Activated CD4-positive, alpha-beta T cell treated with anti-CD3 and anti-CD28 coated beads, Interleukin-2, amount 10 ng/mL, durations not matched to agents 7 days and 5 days (primary cell): Measurements from ENCODE around the gene SP1. TPM values are rescaled to one million over a fixed set of nuclear protein-coding genes. Genes with fewer than 3 reads are reported as not detected.
"Not testable (repeated sequence)": the region's sequence is repeated elsewhere in the genome, so short reads cannot be mapped to it uniquely, and the experiment has no call there.

Source experiments
- CTCF ChIA-PET: fragments of 350-600 bp; sonication (Branson Sonifier 250); formaldehyde crosslinking; loops from one replicate; lab custom pipeline; 2021; ENCODE audit warnings: antibody characterized with exemption; lab: Charles Lee
- POLR2A ChIA-PET: fragments of 350-600 bp; sonication (Branson Sonifier 250); formaldehyde crosslinking; loops from one replicate; lab custom pipeline; 2021; ENCODE audit warnings: antibody characterized with exemption; lab: Charles Lee
- DNase-seq: peaks from one replicate; pipeline ENCODE4 v3.0.0-alpha.2; 2020
- H3K27ac Mint-ChIP-seq: one replicate; pipeline ENCODE4 v1.8.0; 2021; ENCODE audit warnings: mild to moderate bottlenecking, moderate library complexity, mixed read lengths
- H3K27me3 Mint-ChIP-seq: one replicate; pipeline ENCODE4 v1.8.0; 2021; ENCODE audit warnings: mixed read lengths
- H3K36me3 Mint-ChIP-seq: one replicate; pipeline ENCODE4 v1.8.0; 2021; ENCODE audit warnings: low read depth, mixed read lengths
- H3K4me1 Mint-ChIP-seq: one replicate; pipeline ENCODE4 v1.8.0; 2021; ENCODE audit warnings: mixed read lengths
- H3K4me3 Mint-ChIP-seq: one replicate; pipeline ENCODE4 v1.8.0; 2021; ENCODE audit warnings: mild to moderate bottlenecking, moderate library complexity, mixed read lengths
- H3K9me3 Mint-ChIP-seq: one replicate; pipeline ENCODE4 v1.8.0; 2021; ENCODE audit warnings: mixed read lengths
- total RNA-seq, 2 experiments: library from RNA; stranded (reverse); gene quantifications; one replicate each; pipeline ENCODE4 v1.2.3, GENCODE V29; 2021

The SP1 gene
- total RNA-seq, 2 experiments from 2014 or later, result 94.8 to 99.3 TPM

DNA sequence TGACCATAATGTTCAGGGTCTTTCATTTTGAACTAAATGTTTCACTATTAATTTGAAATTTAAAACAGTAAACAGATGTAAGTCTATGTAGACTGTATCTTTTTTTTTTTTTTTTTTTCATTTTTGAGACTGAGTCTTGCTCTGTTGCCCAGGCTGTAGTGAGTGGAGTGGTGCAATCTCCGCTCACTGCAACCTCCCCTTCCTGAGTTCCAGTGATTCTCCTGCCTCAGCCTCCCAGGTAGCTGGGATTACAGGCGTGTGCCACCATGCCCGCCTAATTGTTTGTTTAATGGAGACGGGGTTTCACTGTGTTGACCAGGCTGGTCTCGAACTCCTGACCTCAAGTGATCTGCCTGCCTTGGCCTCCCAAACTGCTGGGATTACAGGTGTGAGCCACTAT lies 6.4 kb downstream of the SP1 start:
- CTCF ChIA-PET, result interaction anchor here (1.4 to 1.5 kb wide), 3 partner anchors 20 to 114 kb away, joined by 3 to 7 read pairs (median 4); partner anchors contain the start of genes AAAS and TARBP2
- Mint-ChIP-seq H3K4me1 (peaks cover 78% of the 10 kb centered on the region), H3K27ac (peak overlapping the region; percentile 1), H3K4me3 (peak overlapping the region; percentile 40), H3K36me3 (peaks cover 63% of the 10 kb centered on the region)
- not testable (repeated sequence) for H3K9me3 Mint-ChIP-seq, DNase-seq, H3K27me3 Mint-ChIP-seq
- POLR2A ChIA-PET, result interaction anchor here (1.0 kb wide), 1 partner anchor 15 kb away, joined by 3 read pairs; no protein-coding TSS in a partner anchor

GRCh38 chr12:53388932-53389331 lies 9.0 kb downstream of the SP1 start:
- Mint-ChIP-seq H3K4me1 (peaks cover 58% of the 10 kb centered on the region), H3K4me3 (no peak overlapping the region), H3K36me3 (peaks cover 42% of the 10 kb centered on the region), H3K9me3 (no peaks in the 10 kb centered on the region), H3K27me3 (no peaks in the 10 kb centered on the region), H3K27ac (no peak overlapping the region)
- ChIA-PET CTCF (interaction anchor here (0.9 to 1.3 kb wide), 2 partner anchors 28 kb away, joined by 3 read pairs; no protein-coding TSS in a partner anchor), POLR2A (interaction anchor here (0.6 to 0.8 kb wide), 2 partner anchors 25 to 199 kb away, joined by 3 read pairs; no protein-coding TSS in a partner anchor)
- DNase-seq, result no peak

DNA sequence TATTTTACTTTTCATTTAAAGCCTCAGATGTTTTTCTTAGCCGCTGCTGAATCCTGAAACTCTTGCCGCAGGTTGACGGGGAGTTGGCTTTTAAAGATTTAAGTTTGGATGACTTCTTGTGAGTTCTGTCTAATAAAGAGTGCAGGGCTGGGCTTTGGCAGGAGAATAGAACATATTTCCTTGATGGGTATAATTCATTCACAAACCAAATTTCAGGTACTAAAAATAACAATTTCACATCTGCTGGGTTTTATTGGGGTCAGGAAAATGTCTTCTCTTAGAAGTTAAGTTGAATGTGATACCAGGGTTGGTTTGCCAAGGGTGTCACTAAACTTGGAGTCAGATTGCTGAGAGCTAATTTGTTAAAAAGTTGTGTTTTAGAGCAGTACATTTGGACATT lies 9.7 kb downstream of the SP1 start:
- ChIA-PET CTCF (no interaction called here), POLR2A (no interaction called here)
- no peaks in the 10 kb centered on the region for H3K9me3 Mint-ChIP-seq
- peaks cover 51% of the 10 kb centered on the region for H3K4me1 Mint-ChIP-seq
- no peaks in the 10 kb centered on the region for H3K27me3 Mint-ChIP-seq
- peaks cover 35% of the 10 kb centered on the region for H3K36me3 Mint-ChIP-seq
- H3K27ac Mint-ChIP-seq, result peak overlapping the region; percentile 4
- DNase-seq, result no peak
- H3K4me3 Mint-ChIP-seq, result peak overlapping the region; percentile 3

GRCh38 chr12:53391724-53392123 lies 11.7 kb downstream of the SP1 start:
- ChIA-PET CTCF (interaction anchor here (0.6 kb wide), 1 partner anchor 172 kb away, joined by 3 read pairs; no protein-coding TSS in a partner anchor), POLR2A (no interaction called here)
- H3K9me3 Mint-ChIP-seq, result no peaks in the 10 kb centered on the region
- H3K4me1 Mint-ChIP-seq, result peaks cover 47% of the 10 kb centered on the region
- DNase-seq, result no peak
- H3K36me3 Mint-ChIP-seq, result peaks cover 29% of the 10 kb centered on the region
- H3K4me3 Mint-ChIP-seq, result no peak overlapping the region
- H3K27me3 Mint-ChIP-seq, result no peaks in the 10 kb centered on the region
- H3K27ac Mint-ChIP-seq, result no peak overlapping the region

DNA sequence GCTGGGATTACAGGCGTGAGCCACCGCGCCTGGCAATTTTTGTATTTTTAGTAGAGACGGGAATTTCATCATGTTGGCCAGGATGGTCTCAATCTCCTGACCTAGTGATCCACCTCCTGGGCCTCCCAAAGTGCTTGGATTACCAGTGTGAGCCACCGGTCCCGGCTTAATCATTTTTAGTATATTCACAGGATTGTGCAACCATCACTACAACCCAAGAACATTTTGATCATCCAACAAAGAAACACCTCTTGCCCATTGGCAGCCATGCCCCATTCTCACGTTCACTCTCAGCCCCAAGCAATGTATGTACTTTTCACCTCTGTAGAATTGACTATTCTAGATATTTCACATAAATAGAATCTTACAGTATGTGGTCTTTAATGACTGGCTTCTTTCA lies 19.9 kb downstream of the SP1 start:
- DNase-seq, result no peak
- H3K27ac Mint-ChIP-seq, result no peak overlapping the region
- H3K4me1 Mint-ChIP-seq, result peaks cover 16% of the 10 kb centered on the region
- CTCF ChIA-PET, result interaction anchor here (1.0 kb wide), 1 partner anchor 18 kb away, joined by 5 read pairs; no protein-coding TSS in a partner anchor
- no peak overlapping the region for H3K4me3 Mint-ChIP-seq
- no peaks in the 10 kb centered on the region for H3K9me3 Mint-ChIP-seq
- peaks cover 17% of the 10 kb centered on the region for H3K36me3 Mint-ChIP-seq
- POLR2A ChIA-PET, result no interaction called here
- no peaks in the 10 kb centered on the region for H3K27me3 Mint-ChIP-seq

GRCh38 chr12:53402351-53402750 lies 22.4 kb downstream of the SP1 start:
- H3K27me3 Mint-ChIP-seq, DNase-seq, H3K4me1 Mint-ChIP-seq, H3K9me3 Mint-ChIP-seq, POLR2A ChIA-PET, H3K4me3 Mint-ChIP-seq, H3K27ac Mint-ChIP-seq: not testable (repeated sequence)
- peaks cover 24% of the 10 kb centered on the region for H3K36me3 Mint-ChIP-seq
- CTCF ChIA-PET, result interaction anchor here (1.1 to 1.3 kb wide), 2 partner anchors 15 to 49 kb away, joined by 3 read pairs; no protein-coding TSS in a partner anchor

DNA sequence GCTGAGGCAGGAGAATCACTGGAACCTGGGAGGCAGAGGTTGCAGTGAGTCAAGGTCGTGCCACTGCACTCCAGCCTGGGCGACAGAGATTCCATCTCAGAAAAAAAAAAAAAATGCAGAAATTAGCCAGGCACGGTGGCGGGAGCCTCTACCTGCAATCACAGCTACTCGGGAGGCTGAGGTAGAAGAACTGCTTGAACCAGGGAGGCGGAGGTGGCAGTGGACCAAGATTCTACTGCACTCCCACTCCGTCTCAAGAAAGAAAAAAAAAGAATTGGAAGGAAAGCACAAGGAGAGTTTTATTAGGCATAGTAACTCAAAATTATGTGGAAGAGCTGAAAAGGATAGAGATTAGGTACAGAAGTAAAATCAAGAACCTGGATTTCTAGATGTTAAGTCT lies 22.9 kb downstream of the SP1 start:
- no peak overlapping the region for H3K27ac Mint-ChIP-seq
- no peak for DNase-seq
- POLR2A ChIA-PET, result no interaction called here
- H3K27me3 Mint-ChIP-seq, result no peaks in the 10 kb centered on the region
- CTCF ChIA-PET, result interaction anchor here (0.6 to 1.3 kb wide), 3 partner anchors 14 to 82 kb away, joined by 3 to 4 read pairs (median 3); no protein-coding TSS in a partner anchor
- no peak overlapping the region for H3K4me3 Mint-ChIP-seq
- H3K4me1 Mint-ChIP-seq, result peaks cover 3% of the 10 kb centered on the region
- peaks cover 24% of the 10 kb centered on the region for H3K36me3 Mint-ChIP-seq
- H3K9me3 Mint-ChIP-seq, result no peaks in the 10 kb centered on the region

GRCh38 chr12:53410951-53411350 lies 31.0 kb downstream of the SP1 start:
- no peak for DNase-seq
- no peaks in the 10 kb centered on the region for H3K27me3 Mint-ChIP-seq
- H3K27ac Mint-ChIP-seq, result no peak overlapping the region
- peaks cover 28% of the 10 kb centered on the region for H3K4me1 Mint-ChIP-seq
- ChIA-PET POLR2A (no interaction called here), CTCF (interaction anchor here (1.9 to 2.7 kb wide), 2 partner anchors 10 to 90 kb away, joined by 6 to 7 read pairs; partner anchors contain the start of gene AAAS)
- no peaks in the 10 kb centered on the region for H3K9me3 Mint-ChIP-seq
- peaks cover 50% of the 10 kb centered on the region for H3K36me3 Mint-ChIP-seq
- H3K4me3 Mint-ChIP-seq, result no peak overlapping the region

GRCh38 chr12:53413485-53414204 lies 33.7 kb downstream of the SP1 start:
- Mint-ChIP-seq H3K27ac (no peak overlapping the region), H3K9me3 (no peaks in the 10 kb centered on the region), H3K36me3 (peaks cover 42% of the 10 kb centered on the region), H3K4me3 (no peak overlapping the region), H3K27me3 (no peaks in the 10 kb centered on the region), H3K4me1 (peaks cover 45% of the 10 kb centered on the region)
- no peak for DNase-seq
- ChIA-PET CTCF (interaction anchor here (0.9 to 2.8 kb wide), 2 partner anchors 17 to 61 kb away, joined by 4 to 12 read pairs; no protein-coding TSS in a partner anchor), POLR2A (interaction anchor here (0.9 kb wide), 1 partner anchor 25 kb away, joined by 3 read pairs; no protein-coding TSS in a partner anchor)

- Mint-ChIP-seq H3K27ac (no peak overlapping the region), H3K4me1 (peaks cover 48% of the 10 kb centered on the region), H3K9me3 (no peaks in the 10 kb centered on the region), H3K4me3 (no peak overlapping the region), H3K27me3 (no peaks in the 10 kb centered on the region), H3K36me3 (peaks cover 36% of the 10 kb centered on the region)
- ChIA-PET POLR2A (interaction anchor here (0.7 kb wide), 1 partner anchor 14 kb away, joined by 3 read pairs; no protein-coding TSS in a partner anchor), CTCF (interaction anchor here (0.6 to 2.8 kb wide), 6 partner anchors 10 to 228 kb away, joined by 3 to 12 read pairs (median 3); no protein-coding TSS in a partner anchor)
- no peak for DNase-seq
Measured at GRCh38 chr12:53414756-53415417, 34.9 kb downstream of the SP1 start.

DNA sequence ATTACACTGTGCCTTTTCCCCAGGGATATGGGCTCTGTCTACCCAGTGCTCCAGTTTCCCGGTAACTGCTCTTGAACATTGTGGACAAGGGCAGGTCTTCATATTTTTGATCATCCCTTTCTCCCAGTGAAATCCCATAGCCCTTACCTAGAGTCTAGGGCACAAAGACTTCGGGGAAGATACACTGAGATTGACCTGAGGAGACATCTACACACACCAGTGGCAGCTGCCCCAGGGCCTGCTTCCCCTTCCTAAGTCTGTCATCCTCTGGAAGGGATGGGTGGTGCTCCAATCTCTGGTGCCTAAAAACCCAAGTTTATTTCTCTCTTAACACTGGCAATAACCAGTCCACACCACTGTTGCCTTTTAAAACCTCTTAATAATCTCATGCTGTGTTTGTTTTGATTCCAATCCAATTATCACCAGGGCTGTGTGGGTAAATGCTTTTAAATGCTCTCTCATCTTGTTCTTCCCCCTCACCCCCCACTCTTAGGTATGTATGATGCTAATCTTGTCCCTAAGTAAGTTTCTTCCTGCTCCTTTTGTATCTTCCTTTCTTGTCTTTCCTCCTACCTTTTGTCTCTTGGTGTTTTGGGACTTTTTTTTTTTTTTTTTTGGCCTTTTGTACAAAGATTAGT lies 35.9 kb downstream of the SP1 start:
- H3K36me3 Mint-ChIP-seq, result peaks cover 31% of the 10 kb centered on the region
- H3K27me3 Mint-ChIP-seq, H3K9me3 Mint-ChIP-seq, DNase-seq, H3K4me3 Mint-ChIP-seq, H3K27ac Mint-ChIP-seq: not testable (repeated sequence)
- POLR2A ChIA-PET, result interaction anchor here (0.7 kb wide), 1 partner anchor 15 kb away, joined by 3 read pairs; no protein-coding TSS in a partner anchor
- CTCF ChIA-PET, result interaction anchor here (0.5 to 2.8 kb wide), 3 partner anchors 64 to 126 kb away, joined by 3 to 12 read pairs (median 7); no protein-coding TSS in a partner anchor
- H3K4me1 Mint-ChIP-seq, result peaks cover 50% of the 10 kb centered on the region

DNA sequence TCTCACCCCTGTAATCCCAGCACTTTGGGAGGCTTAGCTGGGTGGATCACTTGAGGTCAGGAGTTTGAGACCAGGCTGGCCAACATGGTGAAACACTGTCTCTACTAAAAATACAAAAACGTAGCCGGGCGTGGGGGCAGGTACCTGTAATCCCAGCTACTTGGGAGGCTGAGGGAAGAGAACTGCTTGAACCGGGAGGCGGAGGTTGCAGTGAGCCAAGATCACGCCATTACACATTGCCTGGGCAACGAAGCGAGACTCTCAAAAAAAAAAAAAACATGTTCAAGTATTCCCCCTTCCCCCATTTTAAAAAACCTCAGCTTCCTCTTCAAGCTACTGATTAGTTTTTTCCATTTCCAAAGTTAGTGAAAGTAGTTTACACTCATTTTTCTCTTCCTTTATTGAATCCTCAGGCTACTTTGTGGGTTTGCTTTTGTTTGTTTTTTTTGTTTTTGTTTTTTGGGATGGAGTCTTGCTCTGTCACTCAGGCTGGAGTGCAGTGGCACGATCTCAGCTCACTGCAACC lies 37.4 kb downstream of the SP1 start:
- H3K9me3 Mint-ChIP-seq, H3K27me3 Mint-ChIP-seq, DNase-seq, POLR2A ChIA-PET, H3K4me3 Mint-ChIP-seq: not testable (repeated sequence)
- Mint-ChIP-seq H3K36me3 (peaks cover 17% of the 10 kb centered on the region), H3K4me1 (peaks cover 45% of the 10 kb centered on the region), H3K27ac (peak overlapping the region; percentile 47)
- CTCF ChIA-PET, result interaction anchor here (0.6 to 2.1 kb wide), 10 partner anchors 11 to 371 kb away, joined by 3 to 8 read pairs (median 4); no protein-coding TSS in a partner anchor
